Nephron progenitor cell (in vitro differentiated cells): ENCODE data around the gene PBRM1.

Source experiments
- DNase-seq: peaks from one replicate; pipeline ENCODE4 v3.0.0; 2021
- H3K27ac Mint-ChIP-seq: 2 replicates; pipeline ENCODE4 v1.8.0; 2021; ENCODE audit warnings: mild to moderate bottlenecking, moderate library complexity, mixed read lengths
- H3K27me3 Mint-ChIP-seq: 2 replicates; pipeline ENCODE4 v1.8.0; 2021; ENCODE audit warnings: mild to moderate bottlenecking, low read depth, mixed read lengths; ENCODE audit not compliant: poor library complexity
- H3K36me3 Mint-ChIP-seq: 2 replicates; pipeline ENCODE4 v1.8.0; 2021; ENCODE audit warnings: low read depth, mixed read lengths
- H3K4me1 Mint-ChIP-seq: 2 replicates; pipeline ENCODE4 v1.8.0; 2021; ENCODE audit warnings: mixed read lengths
- H3K4me3 Mint-ChIP-seq: 2 replicates; pipeline ENCODE4 v1.8.0; 2021; ENCODE audit warnings: mild to moderate bottlenecking, moderate library complexity, mixed read lengths
- H3K9me3 Mint-ChIP-seq: 2 replicates; pipeline ENCODE4 v1.8.0; 2021; ENCODE audit warnings: mild to moderate bottlenecking, moderate library complexity, mixed read lengths
- CTCF ChIP-seq: fragments of 200-600 bp; sonication (generic); IDR thresholded peaks from 2 replicates; pipeline ENCODE4 v1.5.0; 2021; ENCODE audit warnings: antibody characterized with exemption

The PBRM1 gene

GRCh38 chr3:52501046-52501445 is 184.7 kb downstream of the PBRM1 start:
- no peak for DNase-seq
- Mint-ChIP-seq H3K27me3 (peaks cover 2% of the 10 kb centered on the region), H3K4me1 (no peaks in the 10 kb centered on the region), H3K36me3 (no peaks in the 10 kb centered on the region), H3K4me3 (no peak overlapping the region), H3K9me3 (no peaks in the 10 kb centered on the region), H3K27ac (no peak overlapping the region)
- TF ChIP-seq CTCF: no peak

GRCh38 chr3:52498137-52499054 is 187.3 kb downstream of the PBRM1 start:
- H3K27me3 Mint-ChIP-seq: no peaks in the 10 kb centered on the region
- DNase-seq: no peak
- H3K4me3 Mint-ChIP-seq: no peak overlapping the region
- no peaks in the 10 kb centered on the region for H3K36me3 Mint-ChIP-seq
- no peaks in the 10 kb centered on the region for H3K9me3 Mint-ChIP-seq
- peaks cover 5% of the 10 kb centered on the region for H3K4me1 Mint-ChIP-seq
- H3K27ac Mint-ChIP-seq: no peak overlapping the region
- TF ChIP-seq CTCF: no peak

DNA sequence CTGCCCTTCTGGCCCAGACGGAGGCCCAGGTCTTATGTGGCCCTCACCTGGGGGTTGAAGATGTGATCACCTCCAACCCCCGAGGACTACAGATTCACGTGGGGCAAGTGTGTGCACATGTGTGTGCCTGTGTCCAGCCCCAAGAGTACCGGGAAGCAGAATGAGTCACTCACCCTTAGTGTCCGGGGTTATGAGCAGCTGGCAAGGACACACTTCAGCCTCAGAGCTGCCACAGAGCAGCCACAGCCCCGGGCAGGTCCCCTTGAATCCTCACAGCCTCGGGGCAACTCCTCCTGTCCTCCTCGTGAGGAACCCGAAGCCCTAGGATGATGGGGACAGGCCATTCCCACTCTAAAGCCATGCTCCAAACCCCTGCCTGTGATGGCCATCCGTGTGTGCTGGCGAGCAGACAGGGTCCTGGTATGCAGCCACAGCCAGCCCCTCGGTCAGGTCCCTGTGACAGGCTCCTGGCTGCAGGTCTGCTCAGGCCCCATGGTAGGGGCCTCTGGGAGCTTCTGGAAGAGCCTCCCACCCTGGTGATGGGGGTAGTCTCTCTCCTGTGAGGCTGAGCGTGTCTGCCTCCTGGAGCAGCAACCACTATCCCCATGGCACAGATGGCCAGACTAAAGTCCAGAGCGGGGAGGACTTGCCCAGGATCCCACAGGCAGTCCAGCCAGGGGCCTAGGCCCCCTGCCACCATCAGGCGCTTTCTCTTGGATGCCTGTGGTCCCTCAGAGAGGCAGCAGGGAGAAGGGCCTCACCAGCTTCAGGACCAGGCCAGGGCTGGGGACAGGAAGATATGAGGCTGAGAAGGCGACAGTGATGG is 189.7 kb downstream of the PBRM1 start:
- Mint-ChIP-seq H3K4me3 (no peak overlapping the region), H3K9me3 (no peaks in the 10 kb centered on the region), H3K27me3 (no peaks in the 10 kb centered on the region), H3K27ac (no peak overlapping the region), H3K36me3 (peaks cover 6% of the 10 kb centered on the region), H3K4me1 (peaks cover 10% of the 10 kb centered on the region)
- TF ChIP-seq CTCF: no peak
- no peak for DNase-seq
